ENCODE results near the gene ZFYVE9. TPM values are rescaled to one million over a fixed set of nuclear protein-coding genes. Genes with fewer than 3 reads are reported as not detected.

ZFYVE9 gene
- total and polyA plus RNA-seq, 2 donors: 13.1 to 73.5 TPM

GRCh38 chr1:52264530-52265115, 122.7 kb downstream of the ZFYVE9 start:
- no peaks in the 10 kb centered on the region for H3K36me3 ChIP-seq (ENCODE audit: insufficient read depth)
- H3K4me1 ChIP-seq (ENCODE audit: insufficient read depth): peaks cover 2% of the 10 kb centered on the region
- DNase-seq (ENCODE audit: extremely low spot score): no peak
- no peak overlapping the region for H3K4me3 ChIP-seq (ENCODE audit: low read depth, low read length)
- WGBS: 43% methylated on average over 2 of the region's 2 CpGs
- no peak overlapping the region for H3K27ac ChIP-seq (ENCODE audit: low read depth)

GRCh38 chr1:52266507-52266906, 124.6 kb downstream of the ZFYVE9 start:
- Histone ChIP-seq H3K4me3 (ENCODE audit: low read depth, low read length) (no peak overlapping the region), H3K4me1 (ENCODE audit: insufficient read depth) (peaks cover 2% of the 10 kb centered on the region), H3K36me3 (ENCODE audit: insufficient read depth) (no peaks in the 10 kb centered on the region), H3K27ac (ENCODE audit: low read depth) (no peak overlapping the region)
- DNase-seq (ENCODE audit: extremely low spot score): no peak
- 93% methylated on average over 1 of the region's 1 CpG for WGBS

GRCh38 chr1:52268372-52268771, 126.5 kb downstream of the ZFYVE9 start:
- Histone ChIP-seq H3K4me1 (ENCODE audit: insufficient read depth) (no peaks in the 10 kb centered on the region), H3K27ac (ENCODE audit: low read depth) (no peak overlapping the region), H3K4me3 (ENCODE audit: low read depth, low read length) (no peak overlapping the region), H3K36me3 (ENCODE audit: insufficient read depth) (no peaks in the 10 kb centered on the region)
- DNase-seq (ENCODE audit: extremely low spot score): no peak
- WGBS: 57% methylated on average over 3 of the region's 3 CpGs

- Histone ChIP-seq H3K27ac (ENCODE audit: low read depth) (no peak overlapping the region), H3K4me1 (ENCODE audit: insufficient read depth) (no peaks in the 10 kb centered on the region), H3K4me3 (ENCODE audit: low read depth, low read length) (no peak overlapping the region), H3K36me3 (ENCODE audit: insufficient read depth) (peaks cover 5% of the 10 kb centered on the region)
- no peak for DNase-seq (ENCODE audit: extremely low spot score)
- WGBS: 75% methylated on average over 2 of the region's 2 CpGs
These were observed 139.6 kb downstream of the ZFYVE9 start for GRCh38 chr1:52281518-52281917.

GRCh38 chr1:52288286-52288685, 146.4 kb downstream of the ZFYVE9 start:
- no peak overlapping the region for H3K4me3 ChIP-seq (ENCODE audit: low read depth, low read length)
- H3K36me3 ChIP-seq (ENCODE audit: insufficient read depth): peaks cover 3% of the 10 kb centered on the region
- 100% methylated on average over 3 of the region's 3 CpGs for WGBS
- no peaks in the 10 kb centered on the region for H3K4me1 ChIP-seq (ENCODE audit: insufficient read depth)
- DNase-seq (ENCODE audit: extremely low spot score): no peak
- no peak overlapping the region for H3K27ac ChIP-seq (ENCODE audit: low read depth)

- WGBS: 83% methylated on average over 1 of the region's 1 CpG
- no peak for DNase-seq (ENCODE audit: extremely low spot score)
- Histone ChIP-seq H3K4me1 (ENCODE audit: insufficient read depth) (no peaks in the 10 kb centered on the region), H3K36me3 (ENCODE audit: insufficient read depth) (no peaks in the 10 kb centered on the region), H3K27ac (ENCODE audit: low read depth) (no peak overlapping the region), H3K4me3 (ENCODE audit: low read depth, low read length) (no peak overlapping the region)
These were observed 152.7 kb downstream of the ZFYVE9 start for GRCh38 chr1:52294580-52294979.

- Histone ChIP-seq H3K36me3 (ENCODE audit: insufficient read depth) (no peaks in the 10 kb centered on the region), H3K4me1 (ENCODE audit: insufficient read depth) (no peaks in the 10 kb centered on the region), H3K27ac (ENCODE audit: low read depth) (no peak overlapping the region), H3K4me3 (ENCODE audit: low read depth, low read length) (no peak overlapping the region)
- WGBS: 20% methylated on average over 2 of the region's 2 CpGs
- DNase-seq (ENCODE audit: extremely low spot score): no peak
These were observed 154.5 kb downstream of the ZFYVE9 start for GRCh38 chr1:52296345-52296744.

- Histone ChIP-seq H3K4me1 (ENCODE audit: insufficient read depth) (no peaks in the 10 kb centered on the region), H3K36me3 (ENCODE audit: insufficient read depth) (no peaks in the 10 kb centered on the region), H3K27ac (ENCODE audit: low read depth) (no peak overlapping the region), H3K4me3 (ENCODE audit: low read depth, low read length) (no peak overlapping the region)
- DNase-seq (ENCODE audit: extremely low spot score): no peak
- 92% methylated on average over 13 of the region's 13 CpGs for WGBS
These were observed 163.7 kb downstream of the ZFYVE9 start for GRCh38 chr1:52305417-52306226.

GRCh38 chr1:52306227-52307006, 164.5 kb downstream of the ZFYVE9 start:
- Histone ChIP-seq H3K36me3 (ENCODE audit: insufficient read depth) (no peaks in the 10 kb centered on the region), H3K4me1 (ENCODE audit: insufficient read depth) (no peaks in the 10 kb centered on the region), H3K27ac (ENCODE audit: low read depth) (no peak overlapping the region), H3K4me3 (ENCODE audit: low read depth, low read length) (no peak overlapping the region)
- no peak for DNase-seq (ENCODE audit: extremely low spot score)
- WGBS: 90% methylated on average over 11 of the region's 11 CpGs

GRCh38 chr1:52321061-52321460, 179.2 kb downstream of the ZFYVE9 start:
- DNase-seq (ENCODE audit: extremely low spot score): no peak

GRCh38 chr1:52323731-52324130, 181.8 kb downstream of the ZFYVE9 start:
- peaks cover 2% of the 10 kb centered on the region for H3K36me3 ChIP-seq (ENCODE audit: insufficient read depth)
- H3K27ac ChIP-seq (ENCODE audit: low read depth): no peak overlapping the region
- no peak for DNase-seq (ENCODE audit: extremely low spot score)
- WGBS: 94% methylated on average over 8 of the region's 8 CpGs
- no peaks in the 10 kb centered on the region for H3K4me1 ChIP-seq (ENCODE audit: insufficient read depth)
- H3K4me3 ChIP-seq (ENCODE audit: low read depth, low read length): no peak overlapping the region

More at GRCh38 chr1:52321061-52321460, 179.2 kb downstream of the ZFYVE9 start:
- H3K4me1 ChIP-seq (ENCODE audit: insufficient read depth): no peaks in the 10 kb centered on the region
- 98% methylated on average over 2 of the region's 2 CpGs for WGBS
- H3K27ac ChIP-seq (ENCODE audit: low read depth): no peak overlapping the region
- H3K36me3 ChIP-seq (ENCODE audit: insufficient read depth): peaks cover 2% of the 10 kb centered on the region
- no peak overlapping the region for H3K4me3 ChIP-seq (ENCODE audit: low read depth, low read length)

GRCh38 chr1:52325786-52326185, 183.9 kb downstream of the ZFYVE9 start:
- no peak overlapping the region for H3K4me3 ChIP-seq (ENCODE audit: low read depth, low read length)
- H3K4me1 ChIP-seq (ENCODE audit: insufficient read depth): no peaks in the 10 kb centered on the region
- no peak for DNase-seq (ENCODE audit: extremely low spot score)
- peaks cover 2% of the 10 kb centered on the region for H3K36me3 ChIP-seq (ENCODE audit: insufficient read depth)
- WGBS: 81% methylated on average over 5 of the region's 5 CpGs
- no peak overlapping the region for H3K27ac ChIP-seq (ENCODE audit: low read depth)

- no peak for DNase-seq (ENCODE audit: extremely low spot score)
These were observed 186.7 kb downstream of the ZFYVE9 start for GRCh38 chr1:52328615-52329014.

GRCh38 chr1:52332411-52332810, 190.5 kb downstream of the ZFYVE9 start:
- DNase-seq (ENCODE audit: extremely low spot score): no peak
- Histone ChIP-seq H3K4me3 (ENCODE audit: low read depth, low read length) (no peak overlapping the region), H3K27ac (ENCODE audit: low read depth) (no peak overlapping the region), H3K4me1 (ENCODE audit: insufficient read depth) (no peaks in the 10 kb centered on the region), H3K36me3 (ENCODE audit: insufficient read depth) (peaks cover 3% of the 10 kb centered on the region)
- WGBS: 87% methylated on average over 1 of the region's 1 CpG

More at GRCh38 chr1:52328615-52329014, 186.7 kb downstream of the ZFYVE9 start:
- Histone ChIP-seq H3K4me3 (ENCODE audit: low read depth, low read length) (no peak overlapping the region), H3K36me3 (ENCODE audit: insufficient read depth) (peaks cover 2% of the 10 kb centered on the region), H3K27ac (ENCODE audit: low read depth) (no peak overlapping the region), H3K4me1 (ENCODE audit: insufficient read depth) (no peaks in the 10 kb centered on the region)
- 96% methylated on average over 1 of the region's 1 CpG for WGBS

Data from urinary bladder (tissue), 4 donors.